COLO668 (cell line): Measurements from ENCODE around the gene RNH1.

Experiments used
- DNase-seq: peaks from one replicate; lab custom pipeline; 2025; ENCODE audit not compliant: unreplicated experiment; lab: John Stamatoyannopoulos, UW

The RNH1 gene

GRCh38 chr11:537622-538430 lies 30.8 kb upstream of the RNH1 start:
- DNase-seq, result no peak

GRCh38 chr11:536841-537621 lies 30.0 kb upstream of the RNH1 start, which contains the start of gene LRRC56:
TSS of gene LRRC56 (plus strand) at chr11:537527. CDS start at chr11:540685, 3,158 bp downstream.
- DNase-seq, result peak; percentile 82

- DNase-seq, result peak; percentile 83
These were observed 28.7 kb upstream of the RNH1 start, which contains the start of gene HRAS for GRCh38 chr11:535519-536454. TSS of gene HRAS (minus strand) at chr11:535576.

GRCh38 chr11:535210-535518 lies 28.1 kb upstream of the RNH1 start:
- no peak for DNase-seq

- peak; percentile 53 for DNase-seq
These were observed 27.6 kb upstream of the RNH1 start for GRCh38 chr11:534396-535209.

GRCh38 chr11:533586-534395 lies 26.7 kb upstream of the RNH1 start:
- no peak for DNase-seq

- no peak for DNase-seq
These were observed 26.0 kb upstream of the RNH1 start for GRCh38 chr11:532986-533585.

GRCh38 chr11:532527-532985 lies 25.5 kb upstream of the RNH1 start:
- no peak for DNase-seq

- no peak for DNase-seq
These were observed 25.0 kb upstream of the RNH1 start for GRCh38 chr11:531919-532526.

- no peak for DNase-seq
These were observed 24.2 kb upstream of the RNH1 start for GRCh38 chr11:530960-531831.

- no peak for DNase-seq
These were observed 22.8 kb upstream of the RNH1 start for GRCh38 chr11:529728-530411.

GRCh38 chr11:528815-529727 lies 22.0 kb upstream of the RNH1 start:
- no peak for DNase-seq

GRCh38 chr11:528166-528814 lies 21.2 kb upstream of the RNH1 start:
- no peak for DNase-seq

- DNase-seq, result no peak
These were observed 19.1 kb upstream of the RNH1 start for GRCh38 chr11:526192-526591.

GRCh38 chr11:521177-521688 lies 14.2 kb upstream of the RNH1 start:
- no peak for DNase-seq
